22Rv1 (cell line): ENCODE measurements around the gene POU5F1.

ENCODE experiments used
- H3K27ac ChIP-seq: fragments of 450-650 bp; 2 replicates; pipeline ENCODE4 v1.5.1; 2017
- ZFX ChIP-seq: fragments of 450-650 bp; IDR thresholded peaks from 2 replicates; pipeline ENCODE4 v1.6.1; 2017; ENCODE audit warnings: antibody characterized with exemption, borderline replicate concordance
- TF ChIP-seq, protein P1 (sequence below): fragments of 450-650 bp; IDR thresholded peaks from 2 replicates; pipeline ENCODE4 v1.5.1; 2017; ENCODE audit warnings: mild to moderate bottlenecking

The POU5F1 gene

GRCh38 chr6:31116661-31117385 lies 53.7 kb downstream of the POU5F1 start:
- TF ChIP-seq, protein P1, sequence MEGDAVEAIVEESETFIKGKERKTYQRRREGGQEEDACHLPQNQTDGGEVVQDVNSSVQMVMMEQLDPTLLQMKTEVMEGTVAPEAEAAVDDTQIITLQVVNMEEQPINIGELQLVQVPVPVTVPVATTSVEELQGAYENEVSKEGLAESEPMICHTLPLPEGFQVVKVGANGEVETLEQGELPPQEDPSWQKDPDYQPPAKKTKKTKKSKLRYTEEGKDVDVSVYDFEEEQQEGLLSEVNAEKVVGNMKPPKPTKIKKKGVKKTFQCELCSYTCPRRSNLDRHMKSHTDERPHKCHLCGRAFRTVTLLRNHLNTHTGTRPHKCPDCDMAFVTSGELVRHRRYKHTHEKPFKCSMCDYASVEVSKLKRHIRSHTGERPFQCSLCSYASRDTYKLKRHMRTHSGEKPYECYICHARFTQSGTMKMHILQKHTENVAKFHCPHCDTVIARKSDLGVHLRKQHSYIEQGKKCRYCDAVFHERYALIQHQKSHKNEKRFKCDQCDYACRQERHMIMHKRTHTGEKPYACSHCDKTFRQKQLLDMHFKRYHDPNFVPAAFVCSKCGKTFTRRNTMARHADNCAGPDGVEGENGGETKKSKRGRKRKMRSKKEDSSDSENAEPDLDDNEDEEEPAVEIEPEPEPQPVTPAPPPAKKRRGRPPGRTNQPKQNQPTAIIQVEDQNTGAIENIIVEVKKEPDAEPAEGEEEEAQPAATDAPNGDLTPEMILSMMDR = no peak
- no peak for TF ChIP-seq ZFX
- H3K27ac ChIP-seq = no peak overlapping the region

DNA sequence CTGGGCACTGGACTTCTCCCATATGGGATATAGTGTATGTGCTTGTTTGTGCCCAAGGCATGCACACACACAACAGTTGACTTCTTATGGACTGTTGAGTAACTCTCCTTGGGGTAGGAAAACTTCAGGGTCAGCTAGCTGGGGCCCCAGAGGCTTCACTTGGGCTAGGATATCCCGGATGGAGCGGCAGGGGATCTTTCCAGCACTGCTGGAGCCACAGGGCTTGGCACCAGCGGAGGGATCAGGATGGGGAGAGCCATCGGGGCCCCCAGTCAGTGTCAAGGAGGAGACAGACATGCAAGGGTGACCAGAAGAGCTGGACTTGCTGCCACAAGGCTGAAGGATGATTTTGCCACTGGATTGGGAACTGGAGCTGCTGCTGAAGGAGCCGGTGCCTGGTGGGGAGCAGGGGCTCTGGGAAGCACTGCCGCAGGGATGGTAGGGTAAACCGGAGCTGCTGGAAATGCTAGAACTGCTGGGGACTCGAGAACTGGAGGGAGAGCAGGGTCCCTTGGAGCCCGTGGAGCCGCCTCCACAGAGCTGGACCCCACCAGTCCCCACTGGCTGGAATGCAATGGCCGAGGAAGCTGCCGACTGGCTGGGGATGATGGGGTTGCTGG lies 54.4 kb downstream of the POU5F1 start:
- H3K27ac ChIP-seq = no peak overlapping the region
- no peak for TF ChIP-seq ZFX
- TF ChIP-seq, protein P1 = no peak

DNA sequence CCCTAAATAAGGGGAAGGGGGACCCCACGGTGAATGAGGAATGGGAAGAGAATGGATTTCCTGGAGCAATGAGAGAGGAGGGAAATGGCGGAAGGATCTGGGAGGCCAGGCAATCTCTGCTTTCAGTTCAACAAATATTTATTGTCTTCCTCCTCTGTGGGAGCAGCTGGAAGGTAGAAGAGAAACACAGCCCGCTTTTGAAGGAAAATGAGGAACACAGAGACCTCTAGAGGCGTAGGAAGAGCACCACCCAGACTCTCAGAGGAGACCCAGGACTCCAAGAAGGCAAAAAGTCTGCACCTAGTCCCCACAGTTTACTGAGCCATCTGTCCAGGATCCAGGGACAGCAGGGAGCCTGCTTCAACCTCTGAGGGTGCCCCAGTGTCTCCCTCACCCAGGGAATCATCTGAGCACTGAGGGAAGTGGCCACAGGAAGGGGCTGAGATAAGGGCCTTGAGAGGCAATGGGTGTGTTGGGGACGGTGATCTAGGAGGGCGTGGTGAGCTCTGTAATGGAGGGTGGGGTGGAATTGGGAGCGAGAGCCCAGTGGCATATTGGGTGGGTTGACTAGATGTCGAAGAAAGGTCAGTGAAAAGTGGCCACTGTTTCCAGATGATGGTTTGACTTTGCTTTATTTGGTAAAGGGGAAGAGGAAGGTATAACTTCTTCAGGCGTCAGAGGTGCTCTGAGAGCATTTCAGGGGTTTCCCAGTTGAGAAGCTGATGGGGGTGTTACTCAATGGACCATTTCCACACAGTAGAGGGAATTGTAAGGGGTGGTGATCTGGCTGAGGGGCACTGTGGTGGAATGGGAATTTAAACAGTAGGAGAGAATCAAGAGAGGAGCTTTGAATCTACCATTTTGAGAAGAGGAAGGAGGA lies 55.3 kb downstream of the POU5F1 start:
- no peak for TF ChIP-seq ZFX
- TF ChIP-seq, protein P1 = no peak
- no peak overlapping the region for H3K27ac ChIP-seq

- TF ChIP-seq, protein P1 = no peak
Observed at GRCh38 chr6:31114541-31114878, 56.0 kb downstream of the POU5F1 start, which contains the start of gene PSORS1C1. Gene PSORS1C1, plus strand, starts transcription at chr6:31114800. Its CDS starts 14,833 bp downstream, at chr6:31129633.

More at GRCh38 chr6:31114541-31114878, 56.0 kb downstream of the POU5F1 start, which contains the start of gene PSORS1C1:
- H3K27ac ChIP-seq = no peak within 1 kb of the TSS
